HG03095 (cell line): ENCODE data around the gene PCSK2.

Experiments used
- ATAC-seq: cut with Tn5 transposase; IDR thresholded peaks from one replicate; pipeline ENCODE4 v1.9.1; 2021; ENCODE audit warnings: moderate library complexity; ENCODE audit not compliant: unreplicated experiment

PCSK2 gene

DNA sequence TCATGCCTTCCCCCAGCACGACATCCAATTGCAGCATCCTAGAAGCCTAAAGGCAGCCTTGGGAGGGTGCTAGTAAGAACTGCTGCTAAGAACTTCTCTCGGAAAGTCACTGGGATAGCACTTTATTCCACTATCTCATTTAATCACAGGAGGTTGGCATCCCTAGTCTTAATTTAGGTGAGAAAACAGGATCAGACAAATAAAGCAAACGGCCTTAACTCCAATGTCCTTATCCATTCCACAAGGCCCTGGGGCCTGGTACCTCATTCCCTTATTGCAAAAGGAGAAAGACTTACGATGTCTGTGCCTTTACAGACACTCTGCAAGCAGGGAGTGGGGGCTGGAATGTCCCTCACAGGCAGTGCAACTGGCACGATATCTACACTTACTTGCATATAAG, 243.7 kb downstream of the PCSK2 start:
- ATAC-seq = no peak

DNA sequence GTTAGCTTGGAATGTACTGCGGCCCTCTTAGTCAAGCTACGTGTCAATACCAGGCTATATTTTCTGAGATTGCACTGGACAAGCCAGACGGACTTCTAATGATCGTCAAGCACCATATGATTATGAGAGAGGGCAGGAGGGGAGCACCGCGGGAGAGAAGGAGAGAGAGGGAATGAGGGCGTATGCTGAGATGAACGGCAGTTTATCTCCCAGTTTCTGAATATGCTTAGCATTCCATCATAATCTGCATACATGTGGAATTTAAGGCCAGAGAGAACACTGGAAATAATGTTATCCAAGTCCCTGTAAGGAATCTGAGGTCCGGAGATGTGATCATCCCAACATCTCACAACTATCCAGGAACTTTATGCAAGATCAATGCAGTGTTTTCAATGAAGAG, 244.1 kb downstream of the PCSK2 start:
- ATAC-seq = no peak

- no peak for ATAC-seq
Measured at GRCh38 chr20:17471606-17472187, 244.9 kb downstream of the PCSK2 start.

- ATAC-seq = no peak
Measured at GRCh38 chr20:17473659-17474058, 246.8 kb downstream of the PCSK2 start.

- ATAC-seq = no peak
Measured at GRCh38 chr20:17479063-17479657, 252.3 kb downstream of the PCSK2 start.

GRCh38 chr20:17480696-17481095, 253.9 kb downstream of the PCSK2 start:
- ATAC-seq = no peak

DNA sequence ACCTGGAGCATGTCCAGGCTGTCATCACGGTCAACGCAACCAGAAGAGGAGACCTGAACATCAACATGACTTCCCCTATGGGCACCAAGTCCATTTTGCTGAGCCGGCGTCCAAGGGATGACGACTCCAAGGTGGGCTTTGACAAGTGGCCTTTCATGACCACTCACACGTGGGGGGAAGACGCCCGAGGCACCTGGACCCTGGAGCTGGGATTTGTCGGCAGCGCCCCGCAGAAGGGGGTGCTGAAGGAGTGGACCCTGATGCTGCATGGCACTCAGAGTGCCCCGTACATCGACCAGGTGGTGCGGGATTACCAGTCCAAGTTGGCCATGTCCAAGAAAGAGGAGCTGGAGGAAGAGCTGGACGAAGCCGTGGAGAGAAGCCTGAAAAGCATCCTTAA, 254.8 kb downstream of the PCSK2 start:
- no peak for ATAC-seq

GRCh38 chr20:17482536-17482935, 255.7 kb downstream of the PCSK2 start:
- ATAC-seq = no peak

- ATAC-seq = no peak
Measured at GRCh38 chr20:17485017-17485416, 258.2 kb downstream of the PCSK2 start.

- no peak for ATAC-seq
Measured at GRCh38 chr20:17488916-17489600, 262.2 kb downstream of the PCSK2 start.

GRCh38 chr20:17490501-17490900, 263.7 kb downstream of the PCSK2 start:
- ATAC-seq = no peak

- ATAC-seq = no peak
Measured at GRCh38 chr20:17491041-17491440, 264.2 kb downstream of the PCSK2 start.

DNA sequence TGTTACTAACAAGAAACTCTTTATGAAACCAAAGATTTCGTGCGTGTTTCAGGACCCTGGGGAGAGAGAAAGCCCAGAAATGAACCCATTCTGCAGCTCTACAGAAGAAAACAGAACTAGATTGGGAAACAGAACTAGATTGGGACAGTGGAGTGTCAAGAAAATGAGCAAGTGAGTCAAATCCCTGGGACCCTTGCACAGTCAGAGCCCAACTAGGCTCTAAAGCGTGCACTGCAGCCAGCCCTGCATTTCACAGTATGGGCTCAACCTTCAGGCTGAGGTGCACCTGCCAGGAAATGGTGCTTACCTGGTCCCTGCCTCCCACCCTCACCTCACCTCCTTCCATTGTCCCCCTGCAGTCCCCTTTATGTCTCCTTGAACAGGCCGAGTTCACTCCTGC, 264.6 kb downstream of the PCSK2 start:
- no peak for ATAC-seq

DNA sequence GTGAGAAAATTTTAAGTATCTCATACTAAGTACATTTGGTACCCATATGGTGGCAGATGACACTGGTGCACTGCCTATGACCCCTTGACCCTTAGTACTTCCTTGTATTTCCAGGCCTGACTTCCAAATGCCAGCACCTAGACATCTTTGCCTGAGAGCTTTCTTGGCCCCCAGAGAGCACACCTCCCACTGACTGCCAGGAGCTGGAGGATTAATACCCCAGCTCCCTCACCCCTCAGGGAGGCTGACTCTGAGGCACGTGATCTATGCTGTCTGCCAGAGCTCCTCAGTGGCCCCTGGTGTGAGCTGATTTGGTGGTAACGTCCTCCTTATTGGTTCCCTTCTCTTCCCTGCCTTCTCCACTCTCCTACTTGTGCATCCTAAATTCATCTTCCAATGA, 266.3 kb downstream of the PCSK2 start:
- ATAC-seq = no peak

DNA sequence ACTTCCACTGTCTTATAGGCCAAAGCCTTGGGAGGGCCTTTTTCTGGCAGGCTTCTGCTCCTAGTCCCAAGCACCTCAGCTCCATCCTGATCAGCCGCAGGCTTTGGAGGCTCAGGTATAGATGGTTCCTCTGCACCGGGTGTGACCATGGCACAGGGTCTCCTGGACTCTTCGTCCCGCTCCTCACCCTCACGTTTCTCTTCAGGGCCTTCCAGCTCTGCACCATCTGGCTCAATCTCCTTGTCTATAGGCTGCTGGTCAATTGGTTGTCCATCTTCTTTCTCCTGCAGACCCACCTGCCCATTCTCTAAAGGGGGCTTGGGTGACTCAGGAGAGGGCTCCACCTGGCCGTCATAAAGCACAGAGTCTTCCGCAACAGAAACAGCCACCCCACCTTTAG, 267.4 kb downstream of the PCSK2 start:
- ATAC-seq = no peak

DNA sequence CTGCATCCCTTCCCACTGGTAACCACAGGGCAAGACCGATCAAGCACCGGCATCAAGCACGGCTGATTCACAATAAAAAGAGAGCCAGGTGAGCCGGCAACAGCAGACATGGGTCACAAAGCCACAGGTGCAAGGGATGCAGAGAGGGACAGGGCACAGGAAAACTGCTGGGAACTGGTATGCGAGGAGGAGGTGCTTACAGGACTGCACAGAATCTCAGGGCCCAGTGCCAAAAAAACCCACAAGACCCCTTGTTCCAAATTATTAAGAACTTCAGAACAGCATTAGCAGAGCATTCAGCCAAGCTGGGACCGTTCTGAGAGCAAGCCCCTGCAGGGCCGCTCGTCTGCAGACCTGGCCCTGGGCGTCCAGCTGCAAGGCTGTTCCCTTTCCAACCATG, 269.0 kb downstream of the PCSK2 start:
- no peak for ATAC-seq

DNA sequence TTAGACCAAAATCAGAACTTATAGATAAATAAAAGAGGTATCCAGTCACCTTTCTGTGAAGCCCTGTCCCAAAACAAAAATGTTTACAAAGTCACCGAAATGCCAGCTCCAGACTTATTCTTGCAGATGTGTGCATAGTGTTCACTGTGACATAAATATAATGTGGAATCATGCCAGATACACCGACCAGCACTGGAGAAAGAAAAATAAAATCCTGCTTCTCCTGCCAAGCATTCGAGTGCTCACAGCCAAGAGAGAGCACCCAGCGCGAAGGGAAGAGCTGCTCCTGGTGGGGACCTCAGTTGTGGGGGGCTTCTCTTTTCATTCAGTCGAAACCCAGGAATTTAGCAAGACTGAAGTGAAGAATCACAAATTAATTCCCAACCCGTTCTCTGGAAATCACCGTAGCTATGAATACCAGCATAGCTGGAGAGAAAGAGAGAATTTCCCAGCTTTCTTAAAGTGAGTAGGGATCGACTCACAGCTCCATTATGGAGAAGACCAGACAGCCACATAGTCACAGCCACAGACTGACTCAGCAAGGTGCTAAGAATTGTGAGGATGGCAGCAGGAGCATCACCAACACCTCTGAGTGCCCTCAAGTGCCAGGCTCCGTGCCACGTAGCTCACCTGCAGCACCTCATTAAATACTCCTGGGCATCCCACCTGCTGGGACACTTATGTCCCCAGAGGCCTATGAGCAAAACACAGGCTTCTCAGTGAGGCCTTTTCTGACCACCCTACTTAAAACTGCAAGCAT, 271.2 kb downstream of the PCSK2 start:
- ATAC-seq = no peak

DNA sequence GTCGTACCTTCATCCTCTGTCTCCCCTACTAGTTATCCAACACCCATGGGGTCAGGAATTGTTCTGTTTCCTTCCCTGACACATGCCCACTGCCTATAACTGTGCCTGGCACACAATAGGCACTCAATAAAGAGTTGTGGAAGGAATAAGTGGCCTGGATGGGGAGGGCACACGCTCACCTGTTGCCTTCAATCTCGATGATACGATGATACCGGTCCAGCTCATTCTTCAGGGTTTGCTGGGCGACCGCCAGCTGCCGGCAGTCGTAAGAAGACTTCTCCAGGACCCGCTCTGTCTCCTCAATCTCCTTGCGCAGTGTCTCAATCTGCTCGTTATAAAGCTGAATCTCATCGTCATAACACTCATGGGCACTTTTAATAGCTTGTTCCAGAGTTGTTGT, 271.8 kb downstream of the PCSK2 start:
- no peak for ATAC-seq

- ATAC-seq = no peak
Measured at GRCh38 chr20:17499041-17499440, 272.2 kb downstream of the PCSK2 start.

DNA sequence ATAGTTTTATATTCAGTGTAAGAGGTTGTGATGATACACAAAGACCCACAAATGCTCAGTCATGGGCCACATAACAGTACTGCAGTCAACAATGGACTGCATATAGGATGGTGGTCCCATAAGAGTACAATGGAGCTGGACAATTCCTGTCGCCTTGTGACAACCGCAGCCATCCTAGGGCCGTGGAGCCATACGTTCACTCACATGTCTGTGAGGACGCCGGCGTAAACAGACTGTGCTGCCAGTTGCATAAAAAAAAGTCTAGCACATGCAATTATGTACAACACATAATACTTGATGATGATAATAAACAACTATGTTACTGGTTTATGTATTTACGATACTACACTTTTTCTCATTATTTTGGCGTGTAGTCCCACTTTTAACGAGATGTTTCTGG, 273.4 kb downstream of the PCSK2 start:
- no peak for ATAC-seq

DNA sequence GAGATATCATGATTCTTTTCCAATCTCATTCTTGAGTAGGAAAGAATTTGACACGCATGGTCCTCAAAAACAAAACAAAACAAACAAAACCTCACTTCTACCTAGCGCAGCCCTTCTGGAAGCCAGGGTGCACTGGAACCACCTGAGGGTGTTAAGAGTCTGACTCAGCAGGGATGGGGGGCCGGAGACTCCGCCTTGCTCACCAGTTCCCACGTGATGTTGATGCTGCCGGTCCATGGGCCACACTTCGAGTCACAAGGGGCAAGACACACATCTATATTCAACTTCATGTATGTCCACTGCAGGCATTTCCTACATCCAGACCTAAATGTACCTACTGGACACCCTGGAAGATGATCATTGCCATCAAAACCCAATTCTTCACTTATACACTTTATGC, 274.0 kb downstream of the PCSK2 start:
- no peak for ATAC-seq

DNA sequence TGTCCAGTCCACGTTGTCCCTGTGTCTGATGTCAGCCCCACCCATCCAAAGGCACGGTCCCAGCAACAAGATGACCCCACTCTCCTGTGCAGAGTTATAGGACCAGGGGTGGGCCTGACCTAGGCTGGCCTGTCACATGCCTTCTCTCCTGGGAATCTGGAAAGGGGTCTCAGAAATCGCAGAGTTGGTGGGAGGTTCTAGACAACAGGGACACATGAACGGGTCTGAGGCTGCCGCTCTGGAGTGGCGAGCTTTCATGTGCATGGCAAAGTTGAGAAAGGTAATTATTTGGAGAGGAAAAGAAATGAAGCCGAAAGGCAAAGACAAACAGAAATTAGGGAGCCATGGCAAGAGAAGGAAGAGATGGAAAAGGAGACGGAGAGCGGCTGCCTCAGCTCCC, 274.9 kb downstream of the PCSK2 start:
- no peak for ATAC-seq
